K562 (cell line): ENCODE data around the gene SLC39A11. TPM values are rescaled to one million over a fixed set of nuclear protein-coding genes. Genes with fewer than 3 reads are reported as not detected.

ENCODE experiments used
- ATAC-seq: fragments of 200-7000 bp; cut with Tn5 transposase; 3 replicates; pipeline ENCODE4 v1.9.1; 2020; ENCODE audit warnings: moderate library complexity
- BruUV-seq: library from RNA; stranded (reverse); fragments of 400-500 nt; replicated peaks from 2 replicates; lab custom pipeline; 2021; lab: Mats Ljungman, UMichigan
- CTCF ChIA-PET: fragments of 300-600 bp; formaldehyde crosslinking; extraction: SDS; loops from one replicate; lab custom pipeline; 2021; ENCODE audit warnings: low intra/inter-chr PET ratio; lab: Yijun Ruan, JAX
- POLR2A ChIA-PET: fragments of 300-600, 350-650 bp; sonication (Branson Sonifier 250); formaldehyde crosslinking; extraction: SDS; loops from one replicate; lab custom pipeline; 2021; ENCODE audit warnings: antibody characterized with exemption, inconsistent platforms; lab: Yijun Ruan, JAX
- DNase-seq, 4 experiments: peaks; one replicate each; pipeline versions ENCODE4 v3.0.0 to v3.0.0-alpha.2; 2011 to 2018; ENCODE audit warnings: low spot score in 3 of 4, mixed read lengths in 3 of 4; ENCODE audit errors: extremely low read depth in 1 of 4
- FAIRE-seq: peaks from 2 replicates; lab custom pipeline; 2011; peaks lifted over from hg19 to GRCh38; lab: Jason Lieb, UNC
- H2AFZ ChIP-seq: 2 replicates; pipeline ENCODE4 v1.6.0; 2011; ENCODE audit warnings: low read depth, low read length, control low read depth, inconsistent platforms
- H3K27ac ChIP-seq: fragments of 200-600 bp; 3 replicates; pipeline ENCODE4 v1.8.0; 2011; ENCODE audit warnings: low read depth, mild to moderate bottlenecking, control low read depth, inconsistent platforms, low read length, moderate library complexity, mixed read lengths; ENCODE audit errors: extremely low read depth
- H3K27me3 ChIP-seq, 2 experiments: fragments of 300-600 bp in 1 of 2; 2 replicates in 1 of 2; 3 replicates in 1 of 2; pipeline versions ENCODE4 v1.6.0 to v1.8.0; 2011; ENCODE audit warnings: inconsistent platforms in 2 of 2, low read length in 2 of 2, mild to moderate bottlenecking in 1 of 2, mixed read lengths in 1 of 2, moderate library complexity in 1 of 2; ENCODE audit not compliant: control insufficient read depth in 2 of 2, insufficient read depth in 2 of 2
- H3K36me3 ChIP-seq: fragments of 300-600 bp; 3 replicates; pipeline ENCODE4 v1.8.0; 2011; ENCODE audit warnings: mild to moderate bottlenecking, low read length, inconsistent platforms; ENCODE audit not compliant: control insufficient read depth, insufficient read depth
- H3K4me1 ChIP-seq, 2 experiments: fragments of 200-600 bp in 1 of 2; replicated peaks in 1 of 2; 2 replicates in 1 of 2; 3 replicates in 1 of 2; pipeline versions ENCODE4 v1.5.1 to v1.8.0; 2011; ENCODE audit warnings: inconsistent platforms in 2 of 2, low read length in 2 of 2, mild to moderate bottlenecking in 1 of 2, mixed read lengths in 1 of 2, moderate library complexity in 1 of 2; ENCODE audit not compliant: control insufficient read depth in 2 of 2, insufficient read depth in 2 of 2
- H3K4me2 ChIP-seq: 2 replicates; pipeline ENCODE4 v1.6.1; 2011; ENCODE audit warnings: low read length, control low read depth, inconsistent platforms, mixed read lengths; ENCODE audit not compliant: insufficient read depth
- H3K4me3 ChIP-seq: fragments of 200-600 bp; sonication (generic), shearing (Covaris generic); 2 replicates; pipeline ENCODE4 v1.5.1; 2016; ENCODE audit warnings: control low read depth, inconsistent platforms
- H3K79me2 ChIP-seq: fragments of 200-600 bp; 3 replicates; pipeline ENCODE4 v1.8.0; 2011; ENCODE audit warnings: low read length, inconsistent platforms; ENCODE audit not compliant: control insufficient read depth, insufficient read depth
- H3K9ac ChIP-seq, 2 experiments: 2 replicates each; pipeline versions ENCODE4 v1.6.0 to v1.6.1; 2011; ENCODE audit warnings: low read depth in 2 of 2, low read length in 2 of 2, control low read depth in 1 of 2, inconsistent platforms in 1 of 2, mild to moderate bottlenecking in 1 of 2, mixed read lengths in 1 of 2; ENCODE audit not compliant: insufficient read depth in 1 of 2
- H3K9me1 ChIP-seq: one replicate; pipeline ENCODE4 v1.6.0; 2011; ENCODE audit warnings: inconsistent platforms, mild to moderate bottlenecking, low read length, moderate library complexity; ENCODE audit not compliant: control insufficient read depth, insufficient read depth
- H3K9me3 ChIP-seq: replicated peaks from 2 replicates; pipeline ENCODE4 v1.5.1; 2011; ENCODE audit warnings: low read depth, low read length, inconsistent platforms; ENCODE audit not compliant: control insufficient read depth, insufficient read depth
- H4K20me1 ChIP-seq: replicated peaks from 2 replicates; pipeline ENCODE4 v1.6.1; 2011; ENCODE audit warnings: low read length, inconsistent platforms, mixed read lengths; ENCODE audit not compliant: control insufficient read depth, insufficient read depth
- CTCF ChIP-seq, 3 experiments: IDR thresholded peaks in 2 of 3; conservative IDR thresholded peaks in 1 of 3; 2 replicates each; pipeline ENCODE4 v1.5.1; 2011 to 2012; ENCODE audit warnings: low read length in 3 of 3, mild to moderate bottlenecking in 3 of 3, control low read depth in 2 of 3, improper control_type of control experiment in 1 of 3, inconsistent platforms in 1 of 3, low read depth in 1 of 3, mixed read lengths in 1 of 3, moderate library complexity in 1 of 3; ENCODE audit not compliant: insufficient read depth in 2 of 3
- EHMT2 ChIP-seq: fragments of 450-650 bp; IDR thresholded peaks from 2 replicates; pipeline ENCODE4 v1.6.1; 2018; ENCODE audit warnings: antibody characterized with exemption
- NR3C1 ChIP-seq: sonication (generic); formaldehyde crosslinking; IDR thresholded peaks from 2 replicates; pipeline ENCODE4 v1.8.1; 2022; ENCODE audit warnings: missing genetic modification reagents
- PCBP2 ChIP-seq: fragments of 200-400 bp; formaldehyde crosslinking; IDR thresholded peaks from 2 replicates; pipeline ENCODE4 v1.6.1; 2018; ENCODE audit warnings: low read length, low read depth, mild to moderate bottlenecking, moderate library complexity; ENCODE audit not compliant: poor library complexity, severe bottlenecking
- RREB1 ChIP-seq: fragments of 250-450 bp; sonication (Bioruptor Pico); IDR thresholded peaks from 2 replicates; pipeline ENCODE4 v1.4.0; 2020
- SMARCB1 ChIP-seq: IDR thresholded peaks from 2 replicates; pipeline ENCODE4 v1.6.1; 2011; ENCODE audit warnings: improper control_type of control experiment, low read depth; ENCODE audit not compliant: insufficient read length
- ZNF133 ChIP-seq: fragments of 250-450 bp; sonication (Bioruptor Pico); IDR thresholded peaks from 2 replicates; pipeline ENCODE4 v1.4.0; 2020; ENCODE audit warnings: mild to moderate bottlenecking
- ZNF140 ChIP-seq: fragments of 250-450 bp; sonication (Bioruptor Pico); IDR thresholded peaks from 2 replicates; pipeline ENCODE4 v1.8.0; 2021; ENCODE audit warnings: moderate library complexity, mild to moderate bottlenecking, inconsistent platforms
- ZNF589 ChIP-seq: fragments of 200-800 bp; sonication (Bioruptor generic); IDR thresholded peaks from 2 replicates; pipeline ENCODE4 v1.6.1; 2016; ENCODE audit warnings: low read depth, missing genetic modification characterization, missing compliant biosample characterization
- WGBS: fragments of 100-300 bp; shearing (Covaris generic); methylation state at CpG from one replicate; pipeline ENCODE4 v1.1.6; 2016; ENCODE audit warnings: low coverage, mixed read lengths; ENCODE audit not compliant: insufficient coverage; ENCODE audit errors: missing lambda C conversion rate; 5-methylcytosine and 5-hydroxymethylcytosine counted together
- in situ Hi-C: fragments of 300-500 bp; cut with MboI; formaldehyde crosslinking; loops from 4 replicates; pipeline ENCODE4 v1.15.0; 2018; ENCODE audit warnings: inconsistent platforms, mixed read lengths
- intact Hi-C: fragments of 100-400 bp; cut with micrococcal nuclease; formaldehyde crosslinking; loops from 2 replicates; pipeline ENCODE4 v1.14.2; 2022
- polyA plus RNA-seq, 8 experiments: library from polyadenylated mRNA; depleted of rRNA in 4 of 8; stranded (reverse) in 5 of 8; unstranded in 3 of 8; fragments of >200 nt; fragmentation: Nextera tagmentation in 2 of 8; fragmentation: Illumina TruSeq in 1 of 8; extraction: Ambion mirVana in 2 of 8; extraction: Trizol in 1 of 8; gene quantifications; 2 replicates each; pipeline versions ENCODE4 v1.2.1 to v1.2.3, GENCODE V29; 2011 to 2014; ENCODE audit warnings: inconsistent platforms in 1 of 8, missing spikeins in 1 of 8
- total RNA-seq, 7 experiments: library from RNA; depleted of rRNA in 6 of 7; stranded (reverse); fragments of >200 nt in 6 of 7; fragmentation: Illumina TruSeq in 2 of 7; extraction: Trizol in 2 of 7; gene quantifications; 2 replicates each; pipeline versions ENCODE4 v1.2.1 to v1.2.3, GENCODE V29; 2011 to 2021; ENCODE audit warnings: low replicate concordance in 1 of 7

The SLC39A11 gene
- total and polyA plus RNA-seq, 9 of the 15 experiments (the other 6 are each of a cell fraction or from before 2014, with no cell fraction given) = 10.5 to 26.4 (median 13.4) TPM

- FAIRE-seq (no peak), DNase-seq (no peak), ATAC-seq (no peak)
- in situ Hi-C loops = no loop called here
- H3K9me1 ChIP-seq = no peaks in the 10 kb centered on the region
- ChIA-PET POLR2A (interaction anchor here (0.7 to 2.0 kb wide), 2 partner anchors 10 to 98 kb away, joined by 3 to 6 read pairs; no protein-coding TSS in a partner anchor), CTCF (no interaction called here)
- H3K4me1 ChIP-seq = peaks cover 8 to 21% of the 10 kb centered on the region in 2 experiments
- H3K9me3 ChIP-seq = 0 out of 2 replicates have a peak, but pooled peaks cover 2% of the 10 kb centered on the region
- no peak overlapping the region for H3K27ac ChIP-seq
- H3K4me2 ChIP-seq = no peak overlapping the region
- no peak overlapping the region for H2AFZ ChIP-seq
- H3K9ac ChIP-seq = no peak overlapping the region
- no peaks in the 10 kb centered on the region for H3K36me3 ChIP-seq
- no TSS peak for BruUV-seq
- H3K79me2 ChIP-seq = no peaks in the 10 kb centered on the region
- H4K20me1 ChIP-seq = no peaks in the 10 kb centered on the region
- H3K4me3 ChIP-seq = no peak overlapping the region
- intact Hi-C loops = no loop called here
- WGBS = 42% methylated on average over 3 of the region's 3 CpGs
- H3K27me3 ChIP-seq = no peaks in the 10 kb centered on the region
- TF ChIP-seq PCBP2 (no peak), CTCF (IDR thresholded peaks at IDR 0.05 in 2 of 3, conservative IDR thresholded peaks at IDR 0.05 in 1 of 3; ENCODE audit: insufficient read depth in 2 of 3, low read depth in 1 of 3, low read length in 3 of 3) (no peak), RREB1 (CRISPR knock-in tag) (no peak), ZNF140 (CRISPR knock-in tag) (no peak), NR3C1 (no peak), ZNF133 (CRISPR knock-in tag) (no peak), ZNF589 (CRISPR knock-in tag) (no peak), EHMT2 (no peak), SMARCB1 (no peak)
Measured at GRCh38 chr17:72764632-72765041, 327.9 kb downstream of the SLC39A11 start.
